Endometrium (tissue), 2 donors: Measurements from ENCODE around the gene OSCP1.
"Not testable (repeated sequence)": the region's sequence is repeated elsewhere in the genome, so short reads cannot be mapped to it uniquely, and the experiment has no call there.

Experiments
- FAIRE-seq: peaks from 2 replicates; lab custom pipeline; 2012; peaks lifted over from hg19 to GRCh38; lab: Jason Lieb, UNC
- donor health status: control.
- donor health status: control.

OSCP1 gene

GRCh38 chr1:36450270-36450918 lies at the start of gene OSCP1:
TSS of gene OSCP1 (minus strand) at chr1:36450451. CDS start at chr1:36450369, 82 bp downstream.
- FAIRE-seq, result peak; percentile 93

DNA sequence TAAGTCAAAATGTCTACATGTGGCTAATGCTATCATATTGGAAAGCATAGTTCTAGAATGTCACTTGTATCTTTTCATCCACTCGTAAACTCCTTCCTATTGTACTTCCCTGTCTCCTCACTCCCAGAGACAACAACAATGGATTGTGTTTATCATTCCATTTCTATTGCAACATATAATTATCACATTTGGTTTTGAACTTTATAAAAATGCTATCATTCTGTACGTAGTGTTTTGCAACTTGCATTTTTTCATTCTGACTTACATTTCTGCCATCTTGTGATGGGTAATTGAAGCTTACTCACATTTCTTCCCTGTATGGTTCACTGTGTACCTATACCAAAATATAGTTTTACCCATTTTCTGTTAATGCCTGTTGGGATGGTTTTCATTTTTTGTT lies 47.0 kb upstream of the OSCP1 start:
- FAIRE-seq, result no peak

DNA sequence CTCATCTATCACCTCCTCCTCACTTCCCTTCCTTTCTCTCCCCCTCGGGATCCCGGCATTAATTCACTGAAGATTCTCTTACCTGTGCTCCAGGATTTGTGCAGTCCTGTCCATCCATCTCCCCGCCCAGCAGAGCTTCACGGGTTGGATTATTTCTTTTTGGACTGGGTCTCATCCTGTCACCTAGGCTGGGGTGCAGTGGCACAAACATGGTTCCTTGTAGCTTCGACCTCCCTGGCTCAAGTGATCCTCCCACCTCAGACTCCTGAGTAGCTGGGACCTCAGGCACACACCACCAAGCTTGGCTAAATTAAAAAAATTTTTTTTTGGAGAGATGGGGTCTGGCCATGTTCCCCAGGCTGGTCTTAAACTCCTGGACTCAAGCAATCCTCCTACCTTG lies 44.7 kb upstream of the OSCP1 start:
- FAIRE-seq, result no peak

DNA sequence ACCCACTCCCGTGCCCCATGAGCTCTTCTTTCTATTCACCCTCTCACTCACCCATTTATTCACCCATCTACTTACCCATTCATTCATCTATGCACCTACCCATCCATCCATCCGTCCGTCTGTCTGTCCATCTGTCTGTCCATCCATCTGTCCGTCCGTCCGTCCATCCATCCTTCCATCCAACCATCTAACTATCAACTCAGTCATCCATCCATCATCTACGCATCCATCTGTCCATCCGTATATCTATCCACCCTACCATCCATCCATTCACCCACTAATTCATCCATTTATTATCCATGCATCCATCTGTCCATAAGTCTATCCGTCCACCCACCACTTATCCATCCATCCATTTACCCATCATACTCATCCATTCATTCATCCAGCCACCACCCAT lies 43.3 kb upstream of the OSCP1 start:
- no peak for FAIRE-seq

- no peak for FAIRE-seq
Measured at GRCh38 chr1:36492491-36492890, 42.2 kb upstream of the OSCP1 start.

GRCh38 chr1:36489258-36490051 lies 39.2 kb upstream of the OSCP1 start:
- FAIRE-seq, result not testable (repeated sequence)

DNA sequence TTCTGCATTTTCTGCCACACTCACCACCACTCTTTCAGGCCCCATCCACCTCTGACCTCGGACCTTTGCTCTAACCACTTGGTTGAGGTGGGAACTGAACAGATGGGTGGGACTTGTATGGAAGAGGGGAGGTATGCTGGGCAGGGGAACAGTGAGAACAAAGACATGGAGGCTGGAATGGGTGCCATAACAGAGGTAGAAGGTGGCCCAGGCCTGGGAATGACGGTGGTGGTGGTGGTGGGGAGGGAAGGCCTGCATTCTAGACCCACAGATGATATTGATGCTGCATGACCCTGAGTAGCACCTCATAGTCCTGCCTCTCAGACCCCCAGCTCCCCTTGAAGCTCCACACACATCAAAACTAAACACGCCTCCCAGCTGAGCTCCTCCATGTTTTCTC lies 37.7 kb upstream of the OSCP1 start:
- no peak for FAIRE-seq

GRCh38 chr1:36487336-36487725 lies 37.1 kb upstream of the OSCP1 start:
- not testable (repeated sequence) for FAIRE-seq

GRCh38 chr1:36486439-36487335 lies 36.4 kb upstream of the OSCP1 start:
- no peak for FAIRE-seq

DNA sequence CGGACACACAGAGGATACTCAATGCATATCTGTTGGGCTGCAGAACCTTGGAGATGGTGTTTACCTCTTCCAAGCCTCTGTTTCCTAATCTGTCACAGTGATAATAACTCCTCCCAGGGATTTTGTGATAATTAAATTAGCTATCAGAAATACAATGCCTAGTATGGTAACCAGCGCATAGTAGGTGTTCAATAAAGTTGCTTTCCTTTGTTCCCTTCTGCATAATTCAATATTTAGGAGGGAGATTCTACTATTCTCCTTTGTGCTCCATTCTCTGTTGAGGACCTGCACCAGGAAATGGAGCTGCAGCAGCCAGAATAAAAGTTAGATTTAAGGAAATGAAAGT lies 35.8 kb upstream of the OSCP1 start:
- FAIRE-seq, result no peak

GRCh38 chr1:36484099-36484498 lies 33.8 kb upstream of the OSCP1 start:
- no peak for FAIRE-seq

- no peak for FAIRE-seq
Measured at GRCh38 chr1:36482724-36483388, 32.6 kb upstream of the OSCP1 start, which contains the start of gene CSF3R. TSS of gene CSF3R (minus strand) at chr1:36482913. CDS start at chr1:36479496, 3,417 bp downstream.

DNA sequence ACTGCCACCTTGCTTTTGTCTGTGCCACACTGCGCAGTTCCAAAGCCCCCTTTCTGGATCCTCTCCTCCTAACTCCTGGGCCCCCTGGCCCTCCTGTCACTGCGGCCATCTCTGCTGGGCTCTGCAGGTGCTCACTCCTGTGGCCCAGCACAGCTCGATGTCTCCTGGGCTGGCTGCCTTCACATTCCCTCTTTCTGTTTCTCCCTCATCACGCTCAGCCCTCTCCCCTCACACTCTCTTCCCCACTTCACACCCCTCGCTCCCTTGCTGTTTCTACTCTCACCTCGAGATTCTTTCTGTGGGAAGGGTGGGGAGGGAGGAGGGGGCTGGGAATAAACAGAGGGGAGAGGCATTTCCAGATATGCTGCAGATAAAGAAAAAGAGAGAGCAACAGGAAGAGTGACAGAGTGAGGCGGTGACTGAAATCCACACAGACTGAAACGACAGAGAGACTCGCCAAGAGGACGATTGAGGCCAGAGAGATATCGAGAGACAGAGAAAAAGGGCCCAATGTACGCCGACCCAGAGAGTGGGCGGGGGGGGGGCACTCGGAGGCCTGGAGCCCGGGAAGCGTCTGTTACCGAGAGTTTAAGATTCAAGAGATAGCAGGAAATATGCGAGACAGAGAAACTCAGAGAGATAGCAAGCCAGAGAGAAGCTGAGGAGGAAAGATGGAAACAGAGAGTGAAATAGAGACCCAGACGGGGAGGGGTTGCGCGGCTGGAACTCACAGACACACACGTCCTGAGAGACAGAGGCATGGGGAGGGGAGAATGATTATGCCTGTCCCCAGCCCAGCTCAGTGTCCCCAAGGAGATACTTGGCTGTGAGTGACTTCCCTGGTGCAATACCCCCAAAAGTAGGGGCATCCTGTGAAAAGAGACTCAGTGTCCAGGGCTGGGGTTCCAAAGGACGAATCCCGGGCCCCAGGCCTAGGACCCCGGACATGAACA lies 31.8 kb upstream of the OSCP1 start:
- no peak for FAIRE-seq

DNA sequence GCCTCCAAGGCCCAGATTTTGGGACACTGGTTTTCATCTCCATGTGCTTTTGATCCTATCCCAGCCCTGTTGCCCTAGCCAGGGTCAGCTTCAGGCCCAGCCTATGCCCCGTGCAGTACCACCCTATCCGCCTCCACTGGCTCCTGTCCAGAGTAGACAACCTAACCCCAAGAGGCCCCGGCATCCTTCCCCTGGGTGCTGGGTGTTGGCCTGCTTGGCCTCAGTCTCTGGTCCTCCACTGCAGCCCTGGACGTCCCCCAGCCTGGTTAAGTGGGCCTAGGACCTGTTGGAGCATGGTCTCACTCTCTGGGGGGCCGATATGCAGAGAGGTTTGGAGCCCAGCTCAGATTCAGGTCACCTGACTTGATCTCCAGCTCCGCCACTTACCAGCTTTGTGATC lies 30.8 kb upstream of the OSCP1 start:
- no peak for FAIRE-seq

DNA sequence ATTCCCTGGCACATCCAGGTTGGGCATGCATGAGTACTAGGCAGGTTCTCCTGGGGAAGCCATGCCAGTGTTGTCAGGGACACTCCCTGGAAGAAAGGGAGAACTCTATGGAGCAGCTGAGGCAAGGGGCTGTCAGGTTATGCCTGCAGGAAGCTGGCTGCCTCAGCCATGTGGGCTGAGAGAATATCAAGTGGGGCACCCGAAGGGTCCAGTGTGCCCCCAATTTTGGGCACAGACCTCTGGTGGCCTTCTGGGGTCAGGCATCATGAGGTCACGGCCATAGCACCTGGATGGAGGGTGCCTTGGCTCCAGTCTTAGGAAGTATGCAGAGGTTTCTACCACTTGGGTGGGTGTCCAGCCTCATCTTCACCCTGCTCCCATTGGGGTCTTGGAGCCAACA lies 29.9 kb upstream of the OSCP1 start:
- no peak for FAIRE-seq

GRCh38 chr1:36479505-36480051 lies 29.3 kb upstream of the OSCP1 start:
- no peak for FAIRE-seq

- FAIRE-seq, result not testable (repeated sequence)
Measured at GRCh38 chr1:36477615-36478014, 27.4 kb upstream of the OSCP1 start.

DNA sequence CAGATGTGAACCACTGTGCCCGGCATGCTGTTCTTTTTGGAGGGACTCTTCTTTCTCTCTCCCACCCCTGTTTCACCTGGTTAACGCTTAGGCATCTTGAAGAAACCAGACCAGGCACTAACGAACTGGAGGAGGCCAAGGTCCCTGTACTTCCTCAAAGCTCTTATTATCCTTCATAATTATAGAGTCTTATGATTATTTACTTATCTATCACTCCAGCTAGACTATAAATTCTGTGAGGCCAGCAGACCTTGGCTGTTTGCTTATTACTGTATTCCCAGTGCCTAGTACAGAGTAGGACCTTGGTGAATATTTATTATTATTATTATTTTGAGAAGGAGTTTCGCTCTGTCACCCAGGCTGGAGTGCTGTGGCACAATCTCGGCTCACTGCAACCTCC lies 26.7 kb upstream of the OSCP1 start:
- no peak for FAIRE-seq

GRCh38 chr1:36475910-36476604 lies 25.8 kb upstream of the OSCP1 start:
- no peak for FAIRE-seq

- FAIRE-seq, result no peak
Measured at GRCh38 chr1:36475341-36475740, 25.1 kb upstream of the OSCP1 start.
